Stimulated activated naive CD8-positive, alpha-beta T cell treated with anti-CD3 and anti-CD28 coated beads, Interleukin-15, Interleukin-2, amounts not matched to agents 100 ng/mL and 50 ng/mL, for 24 hours (primary cell): ENCODE measurements around the gene PCDHB5.
"Not testable (repeated sequence)": the region's sequence is repeated elsewhere in the genome, so short reads cannot be mapped to it uniquely, and the experiment has no call there.

Experiments
- H3K27ac Mint-ChIP-seq: one replicate; pipeline ENCODE4 v1.8.0; 2021; ENCODE audit warnings: mild to moderate bottlenecking, mixed read lengths
- H3K27me3 Mint-ChIP-seq: one replicate; pipeline ENCODE4 v1.8.0; 2021; ENCODE audit warnings: mixed read lengths
- H3K36me3 Mint-ChIP-seq: one replicate; pipeline ENCODE4 v1.8.0; 2021; ENCODE audit warnings: low read depth, mixed read lengths
- H3K4me1 Mint-ChIP-seq: one replicate; pipeline ENCODE4 v1.8.0; 2021; ENCODE audit warnings: low read depth, mixed read lengths
- H3K4me3 Mint-ChIP-seq: one replicate; pipeline ENCODE4 v1.8.0; 2021; ENCODE audit warnings: mild to moderate bottlenecking, mixed read lengths
- H3K9me3 Mint-ChIP-seq: one replicate; pipeline ENCODE4 v1.8.0; 2021; ENCODE audit warnings: mixed read lengths

Gene PCDHB5

GRCh38 chr5:141127305-141127704 lies 7.7 kb upstream of the PCDHB5 start:
- Mint-ChIP-seq H3K27me3 (peaks cover 27% of the 10 kb centered on the region), H3K27ac (no peak overlapping the region), H3K4me1 (no peaks in the 10 kb centered on the region), H3K36me3 (no peaks in the 10 kb centered on the region), H3K4me3 (no peak overlapping the region), H3K9me3 (peaks cover 10% of the 10 kb centered on the region)

DNA sequence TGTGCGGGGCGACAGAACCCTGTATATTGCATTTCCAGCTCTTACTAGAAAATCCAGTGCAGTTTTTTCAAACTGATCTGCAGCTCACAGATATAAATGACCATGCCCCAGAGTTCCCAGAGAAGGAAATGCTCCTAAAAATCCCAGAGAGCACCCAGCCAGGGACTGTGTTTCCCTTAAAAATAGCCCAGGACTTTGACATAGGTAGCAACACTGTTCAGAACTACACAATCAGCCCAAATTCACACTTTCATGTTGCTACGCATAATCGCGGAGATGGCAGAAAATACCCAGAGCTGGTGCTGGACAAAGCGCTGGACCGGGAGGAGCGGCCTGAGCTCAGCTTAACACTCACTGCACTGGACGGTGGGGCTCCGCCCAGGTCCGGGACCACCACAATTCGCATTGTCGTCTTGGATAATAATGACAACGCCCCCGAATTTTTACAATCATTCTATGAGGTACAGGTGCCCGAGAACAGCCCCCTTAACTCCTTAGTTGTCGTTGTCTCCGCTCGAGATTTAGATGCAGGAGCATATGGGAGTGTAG lies 786 bp downstream of the PCDHB5 start:
- no peak overlapping the region for H3K27ac Mint-ChIP-seq
- peaks cover 28% of the 10 kb centered on the region for H3K9me3 Mint-ChIP-seq
- peaks cover 20% of the 10 kb centered on the region for H3K27me3 Mint-ChIP-seq
- no peak overlapping the region for H3K4me3 Mint-ChIP-seq
- peaks cover 4% of the 10 kb centered on the region for H3K36me3 Mint-ChIP-seq
- no peaks in the 10 kb centered on the region for H3K4me1 Mint-ChIP-seq

DNA sequence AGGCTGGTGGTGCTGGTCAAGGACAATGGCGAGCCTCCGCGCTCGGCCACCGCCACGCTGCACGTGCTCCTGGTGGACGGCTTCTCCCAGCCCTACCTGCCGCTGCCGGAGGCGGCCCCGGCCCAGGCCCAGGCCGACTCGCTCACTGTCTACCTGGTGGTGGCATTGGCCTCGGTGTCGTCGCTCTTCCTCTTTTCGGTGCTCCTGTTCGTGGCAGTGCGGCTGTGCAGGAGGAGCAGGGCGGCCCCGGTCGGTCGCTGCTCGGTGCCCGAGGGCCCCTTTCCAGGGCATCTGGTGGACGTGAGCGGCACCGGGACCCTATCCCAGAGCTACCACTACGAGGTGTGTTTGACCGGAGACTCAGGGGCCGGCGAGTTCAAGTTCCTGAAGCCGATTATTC lies 2.3 kb downstream of the PCDHB5 start:
- peaks cover 28% of the 10 kb centered on the region for H3K27me3 Mint-ChIP-seq

DNA sequence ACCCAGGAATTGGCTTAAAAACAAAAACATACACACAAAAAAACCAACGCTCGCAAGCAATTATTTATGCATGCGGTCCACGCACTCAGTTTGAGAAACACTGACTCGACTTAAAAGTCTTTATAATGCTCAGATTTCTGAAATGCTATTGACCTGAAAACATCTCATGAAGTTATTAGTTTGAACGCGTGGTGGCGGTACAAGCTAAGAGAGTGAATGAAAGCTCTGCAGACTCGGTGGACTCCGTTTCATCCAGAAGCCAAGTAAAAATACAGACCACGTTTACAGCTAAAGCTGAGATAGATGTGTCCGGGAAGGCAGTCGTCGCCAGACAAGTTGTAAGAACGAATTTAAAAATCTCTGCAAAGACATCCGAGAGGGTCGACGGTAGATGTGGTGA lies 14.8 kb downstream of the PCDHB5 start, which contains the start of gene PCDHB6:
Gene PCDHB6, plus strand, starts transcription at position 246 of the 400 bp plus-strand sequence. CDS start 201 bp downstream, outside the sequence.
- H3K9me3 Mint-ChIP-seq, result peaks cover 13% of the 10 kb centered on the region
- H3K27me3 Mint-ChIP-seq, result peaks cover 45% of the 10 kb centered on the region
- H3K4me1 Mint-ChIP-seq, result no peaks in the 10 kb centered on the region
- no peak within 1 kb of the TSS for H3K4me3 Mint-ChIP-seq
- H3K36me3 Mint-ChIP-seq, result peaks cover 4% of the 10 kb centered on the region
- H3K27ac Mint-ChIP-seq, result no peak within 1 kb of the TSS

More for the DNA sequence above, 2.3 kb downstream of the PCDHB5 start:
- not testable (repeated sequence) for H3K4me3 Mint-ChIP-seq, H3K36me3 Mint-ChIP-seq, H3K4me1 Mint-ChIP-seq, H3K27ac Mint-ChIP-seq
- H3K9me3 Mint-ChIP-seq, result peaks cover 28% of the 10 kb centered on the region

DNA sequence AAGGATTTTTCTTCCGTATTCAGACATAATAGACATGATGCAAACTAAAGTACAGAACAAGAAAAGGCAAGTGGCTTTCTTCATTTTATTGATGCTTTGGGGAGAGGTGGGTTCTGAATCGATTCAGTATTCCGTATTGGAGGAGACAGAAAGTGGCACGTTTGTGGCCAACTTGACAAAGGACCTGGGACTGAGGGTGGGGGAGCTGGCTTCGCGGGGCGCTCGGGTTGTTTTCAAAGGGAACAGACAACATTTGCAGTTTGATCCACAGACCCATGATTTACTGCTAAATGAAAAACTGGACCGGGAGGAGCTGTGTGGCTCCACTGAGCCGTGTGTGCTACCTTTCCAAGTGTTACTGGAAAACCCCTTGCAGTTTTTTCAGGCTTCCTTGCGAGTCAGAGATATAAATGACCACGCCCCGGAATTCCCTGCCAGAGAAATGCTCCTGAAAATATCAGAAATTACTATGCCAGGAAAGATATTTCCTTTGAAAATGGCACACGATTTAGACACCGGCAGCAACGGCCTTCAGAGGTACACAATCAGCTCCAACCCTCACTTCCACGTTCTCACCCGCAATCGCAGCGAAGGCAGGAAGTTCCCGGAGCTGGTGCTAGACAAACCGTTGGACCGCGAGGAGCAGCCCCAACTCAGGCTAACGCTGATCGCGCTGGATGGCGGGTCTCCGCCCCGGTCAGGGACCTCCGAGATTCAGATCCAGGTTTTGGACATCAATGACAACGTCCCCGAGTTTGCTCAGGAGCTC lies 15.4 kb downstream of the PCDHB5 start:
- Mint-ChIP-seq H3K9me3 (peaks cover 13% of the 10 kb centered on the region), H3K27me3 (peaks cover 46% of the 10 kb centered on the region), H3K27ac (no peak overlapping the region), H3K4me1 (no peaks in the 10 kb centered on the region), H3K4me3 (no peak overlapping the region), H3K36me3 (peaks cover 4% of the 10 kb centered on the region)

DNA sequence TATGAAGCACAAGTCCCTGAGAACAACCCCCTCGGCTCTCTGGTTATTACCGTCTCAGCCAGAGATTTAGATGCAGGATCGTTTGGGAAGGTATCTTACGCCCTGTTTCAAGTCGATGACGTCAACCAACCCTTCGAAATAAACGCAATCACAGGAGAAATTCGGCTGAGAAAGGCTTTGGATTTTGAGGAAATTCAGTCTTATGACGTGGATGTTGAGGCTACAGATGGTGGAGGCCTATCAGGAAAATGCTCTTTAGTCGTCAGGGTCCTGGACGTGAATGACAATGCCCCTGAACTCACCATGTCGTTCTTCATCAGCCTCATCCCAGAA lies 16.0 kb downstream of the PCDHB5 start:
- no peak overlapping the region for H3K4me3 Mint-ChIP-seq

GRCh38 chr5:141151632-141152031 lies 16.6 kb downstream of the PCDHB5 start:
- H3K36me3 Mint-ChIP-seq, H3K4me1 Mint-ChIP-seq, H3K4me3 Mint-ChIP-seq, H3K27ac Mint-ChIP-seq: not testable (repeated sequence)
- H3K9me3 Mint-ChIP-seq, result peaks cover 19% of the 10 kb centered on the region
- H3K27me3 Mint-ChIP-seq, result peaks cover 58% of the 10 kb centered on the region

More for the DNA sequence above, 16.0 kb downstream of the PCDHB5 start:
- Mint-ChIP-seq H3K27me3 (peaks cover 52% of the 10 kb centered on the region), H3K36me3 (peaks cover 4% of the 10 kb centered on the region), H3K27ac (no peak overlapping the region), H3K4me1 (no peaks in the 10 kb centered on the region), H3K9me3 (peaks cover 14% of the 10 kb centered on the region)

- Mint-ChIP-seq H3K36me3 (peaks cover 11% of the 10 kb centered on the region), H3K9me3 (peaks cover 24% of the 10 kb centered on the region), H3K27me3 (peaks cover 63% of the 10 kb centered on the region)
- not testable (repeated sequence) for H3K4me1 Mint-ChIP-seq, H3K4me3 Mint-ChIP-seq, H3K27ac Mint-ChIP-seq
Observed at GRCh38 chr5:141152096-141152495, 17.1 kb downstream of the PCDHB5 start.

DNA sequence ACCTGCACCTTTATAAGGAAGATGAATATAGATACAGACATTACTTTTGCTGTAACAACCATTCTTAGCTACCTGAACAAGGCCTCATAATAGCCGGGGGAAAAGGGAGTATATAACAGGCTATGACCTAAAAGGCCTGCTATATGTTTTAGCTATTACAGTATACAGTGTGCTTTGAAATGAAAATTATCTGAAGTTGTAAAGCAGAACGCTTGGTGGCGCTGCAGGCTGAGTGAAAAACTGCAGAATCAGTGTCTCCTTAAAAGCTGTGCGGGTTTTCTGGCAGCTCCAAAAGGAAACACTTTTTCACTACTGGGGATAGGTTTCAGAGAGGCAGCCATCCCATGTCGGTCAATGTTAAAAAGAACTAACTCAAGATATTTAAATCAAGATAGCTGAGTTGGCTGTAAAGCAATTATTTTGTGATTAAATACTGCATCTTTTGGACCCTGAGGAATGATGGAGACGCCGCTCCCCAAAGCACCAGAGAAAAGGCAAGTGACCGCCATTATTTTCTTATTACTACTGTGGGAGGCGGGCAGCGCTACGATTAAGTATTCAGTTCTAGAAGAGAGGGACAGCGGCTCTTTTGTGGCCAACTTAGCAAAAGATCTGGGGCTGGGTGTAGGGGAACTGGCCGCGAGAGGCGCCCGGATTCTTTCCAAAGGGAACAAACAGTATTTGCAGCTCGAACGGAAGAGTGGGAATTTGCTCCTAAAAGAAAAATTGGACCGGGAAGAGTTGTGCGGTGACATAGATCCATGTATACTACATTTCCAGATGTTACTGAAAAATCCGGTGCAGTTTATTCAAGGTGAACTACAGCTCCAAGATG lies 20.8 kb downstream of the PCDHB5 start:
- Mint-ChIP-seq H3K36me3 (peaks cover 7% of the 10 kb centered on the region), H3K9me3 (peaks cover 23% of the 10 kb centered on the region), H3K4me3 (no peak overlapping the region), H3K4me1 (no peaks in the 10 kb centered on the region), H3K27ac (no peak overlapping the region), H3K27me3 (peaks cover 56% of the 10 kb centered on the region)

- Mint-ChIP-seq H3K9me3 (peaks cover 19% of the 10 kb centered on the region), H3K27me3 (peaks cover 47% of the 10 kb centered on the region)
- H3K36me3 Mint-ChIP-seq, H3K27ac Mint-ChIP-seq, H3K4me1 Mint-ChIP-seq, H3K4me3 Mint-ChIP-seq: not testable (repeated sequence)
Observed at GRCh38 chr5:141157356-141157755, 22.4 kb downstream of the PCDHB5 start.

- H3K4me1 Mint-ChIP-seq, H3K4me3 Mint-ChIP-seq, H3K27ac Mint-ChIP-seq, H3K36me3 Mint-ChIP-seq: not testable (repeated sequence)
- peaks cover 20% of the 10 kb centered on the region for H3K9me3 Mint-ChIP-seq
- peaks cover 41% of the 10 kb centered on the region for H3K27me3 Mint-ChIP-seq
Observed at GRCh38 chr5:141157901-141158300, 22.9 kb downstream of the PCDHB5 start.

GRCh38 chr5:141172381-141173204 lies 37.6 kb downstream of the PCDHB5 start, which contains the start of gene PCDHB7:
PCDHB7 (plus strand) TSS chr5:141172644; CDS start chr5:141172836, 192 bp downstream.
- H3K9me3 Mint-ChIP-seq, result peaks cover 14% of the 10 kb centered on the region
- no peak within 1 kb of the TSS for H3K4me3 Mint-ChIP-seq
- H3K4me1 Mint-ChIP-seq, result no peaks in the 10 kb centered on the region
- peaks cover 49% of the 10 kb centered on the region for H3K27me3 Mint-ChIP-seq
- H3K27ac Mint-ChIP-seq, result no peak within 1 kb of the TSS
- H3K36me3 Mint-ChIP-seq, result peaks cover 3% of the 10 kb centered on the region

GRCh38 chr5:141174291-141175104 lies 39.5 kb downstream of the PCDHB5 start:
- not testable (repeated sequence) for H3K36me3 Mint-ChIP-seq

DNA sequence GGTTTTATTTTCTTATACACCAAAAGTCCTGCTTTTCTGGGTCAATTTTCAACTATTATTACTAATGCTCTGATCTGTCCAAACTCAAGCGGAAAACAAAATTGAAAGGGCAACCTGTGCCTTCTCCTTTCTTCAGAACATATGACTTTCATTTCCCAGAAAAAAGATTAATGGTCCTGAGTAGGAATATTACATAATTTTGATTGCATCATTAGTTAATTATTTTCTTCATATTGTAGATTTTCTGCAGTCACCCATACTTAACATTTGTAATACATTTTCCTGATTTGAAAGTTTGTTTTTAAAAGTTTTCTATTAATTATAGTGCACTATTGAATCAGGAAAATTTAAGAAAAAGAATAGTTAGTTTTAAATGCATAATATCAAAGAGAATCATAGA lies 40.9 kb downstream of the PCDHB5 start:
- Mint-ChIP-seq H3K27ac (no peak overlapping the region), H3K27me3 (peaks cover 32% of the 10 kb centered on the region), H3K4me3 (no peak overlapping the region), H3K9me3 (peaks cover 14% of the 10 kb centered on the region), H3K4me1 (no peaks in the 10 kb centered on the region), H3K36me3 (peaks cover 7% of the 10 kb centered on the region)

More at GRCh38 chr5:141174291-141175104, 39.5 kb downstream of the PCDHB5 start:
- Mint-ChIP-seq H3K9me3 (peaks cover 14% of the 10 kb centered on the region), H3K27me3 (peaks cover 37% of the 10 kb centered on the region)
- not testable (repeated sequence) for H3K4me1 Mint-ChIP-seq, H3K4me3 Mint-ChIP-seq, H3K27ac Mint-ChIP-seq
